Measurements from ENCODE around the gene RPL37A. TPM values are rescaled to one million over a fixed set of nuclear protein-coding genes. Genes with fewer than 3 reads are reported as not detected.

The RPL37A gene
- total RNA-seq, 1 donor from 2014 or later = 1,730 TPM

DNA sequence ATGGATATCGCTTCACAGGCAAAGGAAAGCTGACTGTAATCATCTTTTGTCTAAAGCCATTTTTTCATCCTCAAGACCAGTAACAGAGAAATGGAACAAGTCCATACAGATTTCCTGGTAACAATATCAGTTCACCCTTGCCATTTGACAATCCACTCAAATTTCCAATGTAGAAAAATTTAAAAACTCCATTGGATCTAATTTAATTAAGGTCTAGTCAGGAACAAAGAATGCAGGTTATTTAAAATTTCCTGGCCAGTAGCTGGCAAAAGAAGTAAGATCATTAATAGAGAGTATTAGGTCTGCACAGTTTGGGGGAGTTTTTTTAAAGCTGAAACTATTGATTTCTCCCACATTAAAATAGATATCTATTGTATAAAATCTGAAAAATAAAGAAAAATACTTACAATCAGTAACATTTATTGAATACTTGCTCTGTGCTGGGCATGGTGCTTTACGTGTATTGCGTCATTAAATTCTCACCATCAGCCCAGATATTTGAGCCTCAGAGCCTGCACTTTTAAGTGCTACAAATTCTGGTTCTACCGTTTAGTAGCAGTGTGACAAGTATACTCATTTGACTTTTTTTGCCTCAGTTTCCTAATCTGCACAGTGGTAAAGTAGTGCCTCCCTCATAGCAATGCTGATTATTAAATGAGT is 44.6 kb upstream of the RPL37A start:
- Histone ChIP-seq H3K27me3 (no peaks in the 10 kb centered on the region), H3K36me3 (peaks cover 19% of the 10 kb centered on the region), H2AFZ (replicated peaks) (no peak overlapping the region), H3K27ac (no peak overlapping the region), H3K4me3 (no peak overlapping the region), H3K4me2 (no peak overlapping the region), H4K20me1 (ENCODE audit: low read depth) (no peaks in the 10 kb centered on the region), H3K9ac (no peak overlapping the region), H3K4me1 (no peaks in the 10 kb centered on the region), H3K79me2 (ENCODE audit: low read depth) (no peaks in the 10 kb centered on the region), H3K9me3 (ENCODE audit: low read depth) (no peaks in the 10 kb centered on the region), H3F3A (ENCODE audit: low read depth) (no peaks in the 10 kb centered on the region)
- DNase-seq (ENCODE audit: low spot score) = no peak
- no peaks in the 10 kb centered on the region for H3K4me1 Mint-ChIP-seq
- no peak for TF ChIP-seq EZH2phosphoT487 (IDR thresholded peaks at IDR 0.05)
- no peak for TF ChIP-seq EZH2 (IDR thresholded peaks at IDR 0.05)
- no peak for TF ChIP-seq CTCF (IDR thresholded peaks at IDR 0.05)
- H3K27ac Mint-ChIP-seq = no peak overlapping the region
- H3K9me3 Mint-ChIP-seq = peaks cover 20% of the 10 kb centered on the region
- H3K36me3 Mint-ChIP-seq = peaks cover 54% of the 10 kb centered on the region
- no peak overlapping the region for H3K4me3 Mint-ChIP-seq
- no peaks in the 10 kb centered on the region for H3K27me3 Mint-ChIP-seq (ENCODE audit: insufficient read depth, low read depth)

DNA sequence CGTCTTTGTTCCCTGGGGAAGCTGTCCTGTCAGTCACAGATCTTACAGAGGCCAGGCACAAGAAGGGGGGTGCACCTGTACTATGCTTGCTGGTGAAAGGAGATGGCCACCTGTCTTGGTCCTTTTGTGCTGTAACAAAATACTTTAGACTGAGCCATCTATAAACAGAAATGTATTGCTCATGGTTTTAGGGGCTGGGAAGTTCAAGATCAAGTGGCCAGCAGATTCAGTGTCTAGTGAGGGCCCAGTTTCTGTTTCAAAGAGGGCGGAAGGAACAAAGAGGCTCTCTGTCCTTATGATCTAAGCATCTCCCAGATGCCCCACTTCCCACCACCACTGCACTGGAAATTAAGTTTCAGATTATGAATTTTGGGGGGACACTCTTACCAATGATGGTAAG is 35.5 kb upstream of the RPL37A start:
- Histone ChIP-seq H3K9ac (no peak overlapping the region), H3K4me2 (no peak overlapping the region), H4K20me1 (ENCODE audit: low read depth) (no peaks in the 10 kb centered on the region), H3K9me3 (ENCODE audit: low read depth) (no peaks in the 10 kb centered on the region), H3K4me3 (no peak overlapping the region), H3K27me3 (no peaks in the 10 kb centered on the region), H3F3A (ENCODE audit: low read depth) (no peaks in the 10 kb centered on the region), H3K79me2 (ENCODE audit: low read depth) (no peaks in the 10 kb centered on the region), H3K36me3 (no peaks in the 10 kb centered on the region), H3K27ac (no peak overlapping the region), H2AFZ (replicated peaks) (no peak overlapping the region), H3K4me1 (no peaks in the 10 kb centered on the region)
- DNase-seq (ENCODE audit: low spot score) = no peak
- no peaks in the 10 kb centered on the region for H3K4me1 Mint-ChIP-seq
- H3K27ac Mint-ChIP-seq = no peak overlapping the region
- peaks cover 2% of the 10 kb centered on the region for H3K9me3 Mint-ChIP-seq
- no peak for TF ChIP-seq CTCF (IDR thresholded peaks at IDR 0.05)
- no peak for TF ChIP-seq EZH2 (IDR thresholded peaks at IDR 0.05)
- no peak for TF ChIP-seq EZH2phosphoT487 (IDR thresholded peaks at IDR 0.05)
- no peaks in the 10 kb centered on the region for H3K27me3 Mint-ChIP-seq (ENCODE audit: insufficient read depth, low read depth)
- no peak overlapping the region for H3K4me3 Mint-ChIP-seq
- H3K36me3 Mint-ChIP-seq = peaks cover 21% of the 10 kb centered on the region

GRCh38 chr2:216464104-216464720 is 34.4 kb upstream of the RPL37A start:
- Histone ChIP-seq H3K36me3 (no peaks in the 10 kb centered on the region), H3K27me3 (no peaks in the 10 kb centered on the region), H3K4me3 (no peak overlapping the region), H3K4me1 (no peaks in the 10 kb centered on the region), H2AFZ (replicated peaks) (no peak overlapping the region), H3K9ac (no peak overlapping the region), H3K4me2 (no peak overlapping the region), H3K27ac (no peak overlapping the region), H4K20me1 (ENCODE audit: low read depth) (no peaks in the 10 kb centered on the region), H3K79me2 (ENCODE audit: low read depth) (no peaks in the 10 kb centered on the region), H3K9me3 (ENCODE audit: low read depth) (no peaks in the 10 kb centered on the region), H3F3A (ENCODE audit: low read depth) (no peaks in the 10 kb centered on the region)
- no peaks in the 10 kb centered on the region for H3K9me3 Mint-ChIP-seq
- no peak overlapping the region for H3K4me3 Mint-ChIP-seq
- no peaks in the 10 kb centered on the region for H3K27me3 Mint-ChIP-seq (ENCODE audit: insufficient read depth, low read depth)
- no peak for TF ChIP-seq CTCF (IDR thresholded peaks at IDR 0.05)
- no peak for TF ChIP-seq EZH2 (IDR thresholded peaks at IDR 0.05)
- TF ChIP-seq EZH2phosphoT487 (IDR thresholded peaks at IDR 0.05) = no peak
- DNase-seq (ENCODE audit: low spot score) = no peak
- peaks cover 21% of the 10 kb centered on the region for H3K36me3 Mint-ChIP-seq
- H3K27ac Mint-ChIP-seq = no peak overlapping the region
- H3K4me1 Mint-ChIP-seq = no peaks in the 10 kb centered on the region
